NCI-H526 (cell line): ENCODE measurements around the gene C1orf105.
A peak's percentile ranks its signal among the peaks of the same experiment; 100 is the strongest.
"Not testable (repeated sequence)": the region's sequence is repeated elsewhere in the genome, so short reads cannot be mapped to it uniquely, and the experiment has no call there.

Experiments
- DNase-seq, 2 experiments: peaks; one replicate each; lab custom pipeline; 2025; lab: John Stamatoyannopoulos, UW

Gene C1orf105

DNA sequence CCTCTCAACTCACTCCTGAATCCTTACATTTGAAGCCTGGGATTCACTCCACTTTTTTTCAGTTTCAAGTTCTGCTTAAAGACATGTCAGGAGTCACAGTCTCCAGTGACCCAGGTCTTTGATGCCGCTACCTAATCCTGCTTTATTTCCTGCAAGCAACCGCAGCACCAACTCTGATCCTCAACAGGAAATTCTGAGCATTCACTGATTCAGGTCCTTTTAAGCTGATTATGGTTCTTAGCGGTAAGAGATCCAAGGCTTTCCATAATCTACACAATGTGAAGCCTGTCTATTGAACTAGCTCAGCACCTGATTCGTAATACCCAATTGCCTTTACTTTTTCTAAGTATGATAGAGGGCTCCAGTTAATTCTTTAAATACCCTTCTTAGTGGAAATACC is 67.1 kb downstream of the C1orf105 start:
- no peak for DNase-seq

DNA sequence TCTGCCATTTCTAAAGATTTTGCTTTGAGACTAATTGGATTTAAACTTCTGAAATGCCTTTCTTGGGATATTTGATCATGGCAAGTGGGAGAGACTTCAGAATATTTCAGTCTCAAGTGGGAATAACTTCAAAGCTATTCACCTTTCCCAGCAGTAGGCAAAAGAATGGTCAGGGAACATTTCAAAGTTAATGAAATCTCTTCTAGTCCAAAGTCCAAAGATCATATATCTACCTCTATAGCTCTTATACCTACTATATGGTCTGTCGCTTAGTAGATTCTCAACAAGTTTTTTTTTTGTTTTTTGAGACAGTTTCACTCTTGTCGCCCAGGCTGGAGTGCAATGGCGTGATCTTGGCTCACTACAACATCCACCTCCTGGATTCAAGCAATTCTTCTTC is 67.9 kb downstream of the C1orf105 start:
- no peak for DNase-seq

DNA sequence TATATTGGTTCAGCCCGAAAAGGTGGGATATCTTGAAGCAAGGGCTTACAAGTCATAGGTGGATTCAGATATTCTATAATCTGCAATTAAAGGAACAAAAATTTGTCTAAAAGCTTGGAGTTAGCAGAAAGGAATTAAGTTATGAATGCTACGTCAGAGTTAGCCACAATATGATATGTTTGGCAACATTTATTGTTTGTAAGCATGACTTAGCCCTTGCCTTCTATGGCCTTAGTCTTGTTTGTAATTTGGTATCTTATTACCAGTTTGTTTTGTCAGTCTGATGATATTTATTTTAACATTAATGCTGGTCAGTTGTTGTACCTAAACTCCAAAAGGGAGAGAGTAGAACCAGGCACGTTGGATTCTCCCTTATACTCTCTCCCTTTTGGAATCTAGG is 69.4 kb downstream of the C1orf105 start:
- no peak for DNase-seq

DNA sequence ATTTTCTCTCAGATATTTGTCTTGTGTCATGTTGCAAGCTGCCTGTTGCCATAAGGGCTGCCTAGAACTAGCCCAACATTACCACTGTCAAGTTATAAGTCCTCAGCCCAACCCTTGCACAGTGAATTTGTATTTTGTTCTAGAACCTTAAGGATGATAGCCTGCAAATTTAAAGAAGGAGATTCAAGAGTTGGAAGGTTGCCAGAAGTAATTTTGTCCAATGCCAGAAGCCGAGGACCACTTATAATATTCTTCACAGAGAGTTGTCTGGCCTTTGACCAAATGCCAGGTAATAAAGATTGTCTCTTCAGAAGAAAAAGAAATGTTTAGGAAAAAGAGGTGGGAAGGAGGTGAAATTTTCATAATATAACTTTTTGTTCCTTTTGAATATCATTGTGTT is 71.9 kb downstream of the C1orf105 start:
- DNase-seq = no peak

DNA sequence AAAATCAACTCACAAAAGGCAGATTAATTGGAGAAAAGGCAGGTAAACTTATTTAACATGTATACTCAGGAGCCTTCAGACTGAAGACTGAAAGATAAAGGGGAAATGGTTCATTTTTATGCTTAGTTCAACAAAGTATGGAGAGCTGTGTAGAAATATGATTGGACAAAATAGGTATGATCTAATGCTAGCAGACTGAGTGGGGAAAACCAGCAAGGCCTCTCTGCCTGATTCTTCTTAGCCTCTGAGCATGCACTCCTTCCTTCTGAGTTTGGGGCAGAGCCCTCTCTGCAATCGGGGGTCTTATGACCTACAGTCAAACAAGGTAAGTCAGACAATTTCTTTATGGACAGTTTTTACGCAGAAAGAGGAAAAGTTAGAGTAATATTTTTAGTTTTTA is 73.7 kb downstream of the C1orf105 start:
- no peak for DNase-seq

DNA sequence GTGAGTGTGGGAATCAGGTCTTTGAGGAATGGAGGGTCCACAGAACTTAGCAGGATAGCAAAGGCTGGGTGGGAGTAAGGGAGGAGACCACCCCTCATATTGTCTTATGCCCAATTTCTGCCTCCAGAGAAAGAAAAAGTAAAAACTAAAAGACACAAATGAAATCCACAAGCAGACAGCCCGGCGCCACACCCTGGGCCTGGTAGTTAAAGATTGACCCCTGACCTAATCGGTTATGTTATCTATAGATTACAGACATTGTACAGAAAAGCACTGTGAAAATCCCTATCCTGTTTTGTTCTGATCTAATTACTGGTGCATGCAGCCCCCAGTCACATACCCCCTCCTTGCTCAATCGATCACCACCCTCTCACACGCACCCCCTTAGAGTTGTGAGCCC is 75.6 kb downstream of the C1orf105 start:
- DNase-seq = not testable (repeated sequence)

DNA sequence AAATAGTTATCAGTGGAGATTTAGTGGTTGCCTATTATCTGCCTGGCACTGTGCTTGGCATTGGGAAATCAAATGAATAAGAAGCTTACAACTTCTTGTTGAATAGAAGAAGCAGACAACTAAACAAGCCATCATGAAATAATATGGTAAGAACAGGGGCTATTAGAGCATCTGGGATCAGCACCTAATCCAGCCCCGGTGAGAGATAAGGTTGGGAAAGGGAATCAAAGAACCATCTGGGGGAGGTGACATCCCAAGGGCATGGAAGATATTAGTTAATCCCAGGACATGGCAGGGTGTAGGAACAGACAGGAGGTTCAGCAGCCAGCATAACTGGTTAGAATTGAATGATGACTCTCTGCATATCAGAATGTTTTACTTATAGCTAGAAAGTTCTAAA is 76.2 kb downstream of the C1orf105 start:
- no peak for DNase-seq

DNA sequence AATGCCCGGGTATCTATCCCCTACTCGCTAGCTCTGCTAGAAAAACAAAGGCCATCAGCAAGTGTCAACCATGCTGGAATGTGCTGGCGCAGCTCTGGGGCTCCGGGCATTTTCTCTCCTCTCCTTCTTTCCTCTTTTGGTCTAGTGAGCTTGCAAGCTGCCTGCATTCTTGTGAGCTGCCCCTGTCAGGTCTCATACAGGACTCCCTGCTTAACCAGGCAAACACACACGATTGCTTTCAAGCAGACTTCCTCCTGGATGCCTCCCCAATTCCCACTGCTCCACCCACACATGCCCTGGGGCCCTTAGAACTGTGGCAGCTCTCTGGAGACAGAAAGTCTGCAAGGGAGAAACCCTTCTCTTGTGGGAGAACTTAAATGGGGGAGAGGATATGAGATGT is 76.7 kb downstream of the C1orf105 start:
- DNase-seq = peak; percentile 45 to 65

DNA sequence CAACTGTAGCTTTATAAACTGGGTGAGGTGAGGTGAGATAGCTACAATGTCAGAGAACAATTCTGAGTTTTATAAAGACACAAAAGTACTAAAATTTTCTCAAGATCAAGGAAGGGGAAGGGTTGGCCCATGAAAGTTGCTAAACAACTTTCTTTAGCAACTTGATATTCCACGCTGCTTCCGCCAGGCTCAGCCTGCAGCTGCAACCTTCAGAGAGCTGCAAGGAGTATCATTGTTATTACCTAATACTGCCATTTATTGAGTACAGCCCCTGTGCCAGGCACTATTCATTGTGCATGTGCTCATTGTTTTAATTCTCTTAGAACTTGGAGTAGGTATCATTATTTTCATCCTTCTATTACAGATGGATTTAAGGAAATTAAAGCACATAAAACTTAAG is 78.4 kb downstream of the C1orf105 start:
- DNase-seq = no peak

DNA sequence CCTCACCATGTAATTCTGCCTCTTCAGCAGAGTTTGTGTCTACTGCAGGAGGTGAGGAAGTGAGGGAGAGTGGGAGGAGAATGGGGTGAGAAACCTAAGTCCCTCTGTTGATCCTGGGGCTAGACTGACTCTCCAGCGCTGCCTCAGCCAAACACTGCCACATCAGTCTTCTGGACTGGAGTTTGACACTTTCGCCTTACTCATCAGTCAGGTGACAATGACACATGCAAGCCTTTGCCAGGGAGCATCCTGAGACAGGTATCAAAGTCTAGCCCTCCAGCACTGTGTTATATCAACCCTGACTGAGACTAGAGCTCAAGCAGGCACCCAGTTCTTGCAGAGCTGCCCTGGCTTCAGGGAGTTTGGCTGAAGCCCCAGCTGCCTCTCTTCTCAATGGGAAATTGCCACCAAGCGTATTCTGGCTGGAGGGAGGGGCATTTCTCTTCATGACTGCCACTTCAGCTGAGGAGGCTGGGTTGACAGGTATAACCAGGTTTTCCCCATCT is 79.2 kb downstream of the C1orf105 start:
- no peak for DNase-seq

DNA sequence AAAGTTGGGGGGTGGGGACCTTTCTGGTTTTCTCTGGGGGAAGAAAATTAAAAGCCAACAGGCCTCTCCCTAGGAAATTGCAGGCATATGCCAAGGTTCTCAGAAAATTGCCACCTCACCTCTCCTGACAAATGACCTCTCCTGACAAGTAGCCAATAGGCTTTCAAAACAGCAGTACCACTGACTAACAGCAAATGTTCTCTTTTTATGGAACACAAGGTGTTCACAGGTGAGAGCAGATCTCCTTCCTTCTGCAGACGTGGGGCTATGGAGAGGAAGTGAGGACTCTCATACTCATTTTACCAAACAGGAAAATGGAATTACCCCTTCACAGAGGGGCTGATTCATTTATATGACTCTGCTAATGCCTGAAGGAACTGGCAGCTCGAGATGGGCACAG is 79.7 kb downstream of the C1orf105 start:
- DNase-seq = no peak

DNA sequence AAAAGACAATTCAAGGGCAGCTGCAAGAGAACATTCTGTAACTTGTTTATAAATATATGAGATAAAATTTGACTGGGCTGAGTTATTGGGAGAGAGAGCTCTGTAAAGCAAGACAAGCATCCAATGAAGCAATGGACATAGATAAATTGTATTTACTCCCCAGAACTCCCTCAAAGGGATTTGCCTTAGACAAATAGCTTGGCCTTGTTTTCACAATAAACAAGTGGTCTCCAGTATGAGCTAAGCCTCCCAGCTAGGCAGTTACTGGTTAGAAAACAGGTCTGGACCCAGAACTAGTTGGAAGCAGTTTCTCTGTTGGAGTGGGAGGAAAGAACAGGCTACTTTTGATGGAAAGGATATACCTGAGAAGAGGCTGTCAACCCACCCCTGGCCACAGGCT is 87.3 kb downstream of the C1orf105 start:
- no peak for DNase-seq

DNA sequence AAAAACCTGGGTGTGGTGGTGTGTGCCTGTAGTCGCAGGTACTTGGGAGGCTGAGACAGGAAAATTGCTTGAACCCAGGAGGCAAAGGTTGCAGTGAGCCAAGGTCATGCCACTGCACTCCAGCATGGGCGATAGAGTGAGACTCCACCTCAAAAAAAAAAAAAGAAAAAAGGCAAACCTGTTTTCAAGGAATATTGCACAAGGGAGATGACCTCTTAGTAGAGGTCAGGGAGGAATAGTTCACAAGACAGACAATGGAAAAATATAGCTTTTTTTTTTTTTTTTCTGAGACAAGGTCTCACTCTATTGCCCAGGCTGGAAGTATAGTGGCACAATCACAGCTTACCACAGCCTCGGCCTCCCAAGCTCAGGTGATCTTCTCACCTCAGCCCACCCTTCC is 90.0 kb downstream of the C1orf105 start:
- DNase-seq = no peak

DNA sequence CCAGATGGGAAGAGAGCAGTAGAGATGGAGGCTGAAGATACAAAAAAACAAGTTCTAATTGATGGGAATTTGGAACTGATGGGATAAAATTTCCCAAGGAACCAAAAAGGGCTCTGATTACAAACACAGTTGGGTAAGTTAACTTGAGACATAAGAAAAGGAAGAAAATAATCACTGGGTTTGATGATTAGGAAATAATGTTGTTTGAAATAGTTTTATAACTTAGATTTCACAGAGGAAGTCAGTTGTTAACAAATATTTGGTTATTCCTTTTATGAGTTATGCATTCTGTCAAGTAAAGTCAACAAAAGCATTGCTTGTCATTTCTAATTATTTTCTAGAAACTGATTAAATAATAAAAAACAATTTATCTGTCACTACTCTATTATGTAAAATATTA is 92.1 kb downstream of the C1orf105 start:
- DNase-seq = no peak

DNA sequence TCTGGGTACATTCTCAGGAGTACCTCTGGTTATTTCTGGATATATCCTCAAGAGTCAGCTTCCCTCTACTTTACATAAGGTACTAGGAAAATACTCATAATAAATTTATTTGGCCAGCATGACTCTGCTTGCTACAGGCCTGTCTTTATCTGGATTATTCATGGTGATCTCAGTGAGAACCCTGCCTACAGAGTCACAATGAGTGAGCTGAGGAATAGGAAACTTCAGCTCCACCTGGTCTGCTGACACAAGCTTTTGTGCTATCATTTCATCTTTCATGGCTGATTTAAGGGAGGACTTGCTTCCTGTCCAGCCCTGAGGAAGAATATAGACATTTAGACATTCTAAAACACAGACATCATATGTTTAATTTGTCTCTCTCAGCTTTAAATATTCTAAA is 93.0 kb downstream of the C1orf105 start:
- no peak for DNase-seq

DNA sequence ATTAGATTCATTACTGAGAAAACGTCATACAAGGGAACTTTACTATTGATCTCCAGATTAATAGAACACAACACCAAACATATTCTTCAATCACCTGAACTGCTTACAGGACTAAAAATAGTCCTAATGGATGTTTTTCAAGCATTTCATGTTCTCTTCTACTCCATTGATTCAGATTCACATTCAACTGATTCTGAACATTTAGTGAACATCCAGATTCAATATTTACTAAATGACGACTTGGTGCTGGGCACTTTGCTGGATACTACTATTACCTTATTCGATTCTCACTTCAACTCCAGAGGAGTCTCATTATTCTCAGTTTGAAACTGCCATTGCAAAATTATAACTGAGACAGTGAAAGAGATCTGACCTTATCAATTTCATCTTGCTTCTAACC is 93.6 kb downstream of the C1orf105 start:
- DNase-seq = no peak

DNA sequence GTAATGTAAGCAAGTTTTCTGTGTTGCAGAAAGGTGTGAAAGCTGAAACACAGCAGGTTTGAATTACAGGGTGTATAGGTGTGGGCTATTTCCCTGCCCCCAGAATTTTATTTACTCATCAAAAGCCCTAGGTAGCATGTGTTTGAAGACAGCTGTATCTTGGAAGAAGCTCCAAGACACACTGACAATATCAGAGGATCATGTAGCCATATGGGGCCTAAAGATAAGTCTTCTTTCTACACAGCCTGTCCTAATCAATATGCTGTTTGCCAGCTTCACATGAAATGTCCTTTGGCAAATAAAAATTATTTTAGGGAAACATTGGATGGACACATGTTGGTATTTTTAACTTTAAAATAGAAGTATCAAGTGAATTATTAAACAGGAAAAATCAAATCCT is 95.0 kb downstream of the C1orf105 start:
- no peak for DNase-seq

DNA sequence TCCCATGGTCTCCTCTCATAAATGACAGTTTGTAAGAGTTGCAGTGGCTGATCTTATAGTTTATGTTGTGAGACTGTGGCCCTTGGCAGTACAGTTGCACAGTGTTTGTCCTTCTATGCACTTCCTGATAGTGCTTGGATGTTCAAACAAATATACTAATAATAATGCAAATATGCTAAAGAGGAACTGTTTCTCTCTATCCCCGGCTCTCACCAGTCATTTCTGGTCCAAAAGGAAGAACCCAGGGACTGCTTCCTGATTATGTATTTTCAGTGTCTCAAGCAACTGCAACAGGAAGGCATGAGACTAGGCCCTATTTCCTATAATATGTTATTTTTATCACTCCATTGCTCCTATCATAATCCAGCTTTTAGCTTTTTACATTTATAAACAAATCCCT is 95.4 kb downstream of the C1orf105 start:
- peak in 1 of 2 experiments; percentile 47 for DNase-seq

DNA sequence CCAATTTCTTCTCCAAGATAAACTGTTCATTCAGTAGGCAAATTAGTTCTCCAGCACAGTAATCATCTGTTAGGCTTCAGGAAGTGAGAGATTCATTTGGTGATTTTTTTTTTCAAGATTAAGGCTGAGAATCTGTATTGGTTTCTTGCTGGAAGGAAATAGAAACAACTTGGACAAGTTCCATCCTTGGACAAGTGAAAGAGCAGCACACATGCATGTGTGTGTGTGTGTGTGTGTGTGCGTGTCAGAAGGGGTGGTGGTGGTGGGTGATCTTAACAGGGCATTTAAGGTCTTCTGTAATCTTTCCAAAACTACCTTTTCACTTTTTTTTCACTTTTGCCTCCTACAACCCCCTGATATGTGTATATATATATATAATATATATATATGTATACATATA is 96.6 kb downstream of the C1orf105 start:
- no peak for DNase-seq

DNA sequence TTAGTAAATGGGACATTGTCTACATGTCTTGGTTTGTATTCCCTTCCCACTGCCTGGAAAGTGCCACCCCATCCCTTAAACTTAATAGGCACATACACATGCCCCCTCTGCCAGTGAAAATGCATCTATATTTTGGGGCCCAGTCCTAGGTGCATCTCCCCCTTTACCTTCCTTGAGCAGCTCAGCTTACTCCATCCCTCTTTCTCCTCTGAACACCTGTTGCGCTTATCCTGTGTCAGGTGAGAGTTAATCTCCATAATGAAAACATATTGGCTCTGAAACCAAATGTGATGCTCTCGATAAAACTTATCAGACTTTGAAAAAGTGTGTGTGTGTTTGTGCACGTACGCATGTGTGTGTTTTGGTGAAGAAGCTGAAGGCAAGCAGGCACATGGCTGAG is 97.1 kb downstream of the C1orf105 start:
- DNase-seq = no peak
